GDM1 (cell line): ENCODE results near the gene COL6A2.

Experiments used
- DNase-seq: peaks from one replicate; lab custom pipeline; 2025; lab: John Stamatoyannopoulos, UW

Gene COL6A2

DNA sequence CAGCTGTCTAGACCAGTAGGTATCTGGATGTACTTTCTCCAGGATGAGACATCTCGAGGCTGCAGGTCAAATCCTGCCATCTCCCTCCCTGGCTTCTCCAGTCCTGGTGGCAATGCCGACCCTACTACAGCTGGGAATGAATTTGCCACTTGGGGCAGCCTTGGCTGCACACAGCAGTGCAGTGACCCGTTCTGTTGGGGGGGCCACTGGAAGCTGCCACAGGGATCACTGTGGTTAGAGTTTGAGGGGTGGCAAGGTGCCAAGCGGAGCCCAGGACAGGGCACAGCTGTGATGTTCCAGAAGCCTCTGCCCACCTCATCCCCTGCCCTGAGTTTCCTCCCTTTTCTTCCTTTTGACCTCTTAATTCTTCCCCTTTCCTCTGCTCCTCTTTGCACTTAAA is 17.1 kb downstream of the COL6A2 start:
- no peak for DNase-seq

GRCh38 chr21:46115441-46116188 is 17.7 kb downstream of the COL6A2 start:
- DNase-seq = no peak

GRCh38 chr21:46116189-46116775 is 18.4 kb downstream of the COL6A2 start:
- DNase-seq = no peak

DNA sequence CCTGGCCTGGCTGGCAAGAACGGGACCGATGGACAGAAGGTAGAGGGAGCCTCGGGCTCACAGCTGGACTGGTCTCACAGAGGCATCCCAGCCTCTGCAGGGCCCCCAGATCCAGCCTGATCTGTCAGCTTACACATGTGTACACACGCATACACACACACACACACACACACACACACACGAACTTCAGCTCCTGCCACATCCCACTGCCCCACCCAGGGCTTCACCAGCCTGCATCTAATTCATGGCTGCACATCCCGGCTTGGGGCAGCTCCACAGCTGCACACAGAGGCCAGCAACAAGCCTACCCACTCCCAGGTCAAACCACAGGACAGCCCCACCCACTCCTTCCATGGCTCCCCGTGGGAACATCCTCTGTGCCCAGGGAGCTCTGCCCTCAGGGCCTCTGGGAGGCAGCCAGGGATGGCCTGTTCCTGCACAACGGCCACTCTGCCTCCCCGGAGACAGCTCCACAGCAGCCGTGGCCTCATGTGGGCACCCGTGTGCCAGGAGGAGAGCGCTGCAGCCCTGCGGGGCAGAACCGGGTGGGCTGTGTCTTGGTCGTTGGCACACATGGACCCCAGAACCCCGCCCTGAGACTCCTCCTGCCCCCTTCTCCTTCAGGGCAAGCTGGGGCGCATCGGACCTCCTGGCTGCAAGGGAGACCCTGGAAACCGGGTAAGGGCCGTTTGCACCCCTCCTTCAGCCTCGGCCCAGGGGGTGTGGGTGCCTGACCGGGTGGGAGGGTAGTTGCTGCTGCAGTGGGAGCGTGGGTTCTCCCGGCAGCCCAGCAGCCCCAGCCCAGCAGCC is 19.1 kb downstream of the COL6A2 start:
- DNase-seq = no peak

DNA sequence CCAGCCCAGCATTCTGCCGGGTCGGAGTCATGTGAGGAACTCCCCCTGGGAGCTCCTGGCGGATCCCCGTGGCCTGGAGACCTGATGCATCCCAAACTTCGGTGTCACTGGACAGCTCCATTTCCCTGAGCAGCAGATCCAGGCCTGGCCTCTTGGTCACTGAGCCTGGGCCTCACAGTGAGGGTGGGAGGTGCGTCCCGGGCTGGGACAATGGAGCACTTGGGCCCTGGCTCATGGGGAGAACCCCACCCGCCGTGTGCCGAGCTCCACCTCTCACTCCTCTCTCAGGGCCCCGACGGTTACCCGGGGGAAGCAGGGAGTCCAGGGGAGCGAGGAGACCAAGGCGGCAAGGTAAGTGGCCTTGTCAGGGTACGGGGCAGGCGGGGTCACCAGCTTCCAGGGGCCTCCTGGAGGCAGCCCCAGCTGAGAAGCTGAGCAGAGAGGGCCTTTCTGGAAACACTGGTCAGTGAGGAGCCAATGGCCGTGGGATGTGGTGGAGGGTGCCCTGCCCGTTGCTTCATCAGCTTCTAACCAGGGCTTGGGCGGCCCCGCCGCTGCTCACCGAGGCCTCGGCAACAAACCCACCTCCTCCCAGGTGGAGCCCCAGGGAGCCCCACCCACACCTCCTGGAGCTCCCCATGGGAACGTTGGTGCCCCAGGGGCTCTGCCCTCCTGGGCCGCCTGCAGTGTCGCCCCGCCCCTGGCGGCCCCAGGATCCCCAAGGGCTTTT is 19.8 kb downstream of the COL6A2 start:
- DNase-seq = no peak

GRCh38 chr21:46118316-46119143 is 20.6 kb downstream of the COL6A2 start:
- no peak for DNase-seq

GRCh38 chr21:46119144-46119636 is 21.3 kb downstream of the COL6A2 start:
- no peak for DNase-seq

DNA sequence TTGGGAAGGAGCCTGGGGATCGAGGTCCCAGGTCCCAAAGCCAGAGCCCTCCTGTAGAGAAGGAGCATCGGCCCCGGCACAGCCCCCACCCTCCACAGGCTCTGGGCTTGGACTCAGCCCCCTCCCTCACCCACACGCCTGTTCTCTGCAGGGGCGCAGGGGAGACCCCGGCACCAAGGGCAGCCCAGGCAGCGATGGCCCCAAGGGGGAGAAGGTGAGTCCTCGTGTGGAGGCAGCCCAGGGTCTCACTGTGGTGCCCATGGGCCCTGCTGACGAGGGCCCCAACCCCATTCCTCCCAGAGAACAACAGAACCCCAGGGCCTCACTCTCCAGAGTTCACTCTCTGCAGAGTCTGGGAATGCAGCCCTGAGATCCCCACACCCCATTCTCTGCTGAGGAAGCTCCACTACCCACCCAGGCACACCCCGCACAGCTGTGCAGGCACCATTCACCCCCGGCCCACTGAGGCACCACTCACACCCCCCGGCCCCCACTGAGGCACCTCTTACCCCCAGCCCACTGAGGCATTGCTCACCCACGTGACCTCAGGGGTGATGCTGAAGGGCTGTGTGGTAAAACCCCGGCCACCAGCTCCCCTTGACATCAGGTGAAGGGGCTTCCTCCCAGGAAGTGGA is 21.8 kb downstream of the COL6A2 start:
- no peak for DNase-seq

DNA sequence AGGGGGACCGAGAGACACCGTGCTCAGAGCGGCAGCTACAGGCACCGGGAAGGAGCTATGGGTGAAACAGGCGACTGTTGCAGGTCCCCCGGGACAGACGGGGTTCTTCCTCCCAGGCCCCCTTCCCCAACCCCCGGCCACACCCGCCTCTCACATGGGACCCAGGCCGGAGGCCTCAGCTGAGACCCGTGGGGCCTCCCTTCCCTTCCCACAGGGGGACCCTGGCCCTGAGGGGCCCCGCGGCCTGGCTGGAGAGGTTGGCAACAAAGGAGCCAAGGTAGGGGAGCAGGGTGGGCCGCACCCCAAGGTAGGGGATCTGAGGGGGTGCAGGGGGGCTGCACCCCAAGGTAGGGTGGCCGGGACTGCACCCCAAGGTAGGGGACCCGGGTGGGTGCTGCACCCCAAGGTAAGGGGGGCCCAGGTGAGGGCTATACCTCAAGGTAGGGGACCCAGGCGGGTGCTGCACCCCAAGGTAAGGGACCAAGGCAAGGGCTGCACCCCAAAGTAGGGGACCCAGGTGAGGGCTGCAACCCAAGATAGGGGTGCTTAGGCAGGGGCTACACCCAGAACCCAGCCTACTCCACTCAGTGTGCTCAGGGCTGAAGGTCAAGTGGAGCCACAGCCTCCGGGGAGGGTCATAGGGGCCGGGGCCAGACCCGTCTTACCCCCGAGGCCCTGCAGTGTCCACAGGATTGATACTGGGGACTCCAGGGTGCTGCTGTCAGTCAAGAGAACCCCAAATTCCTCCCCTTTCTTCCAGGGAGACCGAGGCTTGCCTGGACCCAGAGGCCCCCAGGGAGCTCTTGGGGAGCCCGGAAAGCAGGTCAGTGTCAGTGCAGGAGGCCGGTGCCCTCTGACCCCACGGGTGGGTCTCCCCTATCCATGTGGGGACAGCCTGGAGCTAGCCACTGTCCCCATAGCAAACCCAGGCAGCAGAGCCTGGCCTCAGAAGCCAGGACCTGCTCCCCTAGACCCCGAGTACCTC is 22.7 kb downstream of the COL6A2 start:
- no peak for DNase-seq

- no peak for DNase-seq
Measured at GRCh38 chr21:46121286-46122221, 23.6 kb downstream of the COL6A2 start.

DNA sequence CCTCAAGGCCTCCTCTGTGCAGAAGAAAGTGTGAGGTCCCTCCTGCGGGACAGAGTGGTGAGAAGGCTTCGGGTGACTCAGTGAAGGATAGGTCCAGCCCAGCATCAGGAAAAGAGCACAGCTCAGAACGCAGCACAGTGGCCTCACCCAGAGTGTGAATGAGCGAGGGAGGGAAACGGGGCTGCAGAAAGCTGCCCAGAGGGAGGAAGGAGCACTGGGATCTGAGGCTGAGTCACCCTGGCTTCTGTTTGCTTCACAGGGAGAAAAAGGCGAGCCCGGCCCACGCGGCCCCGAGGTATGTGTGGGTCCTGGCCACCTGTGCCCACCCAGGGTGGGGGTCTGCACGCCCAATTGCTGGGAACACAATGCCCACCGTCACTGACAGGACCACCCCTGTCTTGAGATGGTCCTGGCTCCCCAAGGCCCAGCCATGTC is 24.3 kb downstream of the COL6A2 start:
- DNase-seq = no peak

- no peak for DNase-seq
Measured at GRCh38 chr21:46122758-46123683, 25.1 kb downstream of the COL6A2 start.

DNA sequence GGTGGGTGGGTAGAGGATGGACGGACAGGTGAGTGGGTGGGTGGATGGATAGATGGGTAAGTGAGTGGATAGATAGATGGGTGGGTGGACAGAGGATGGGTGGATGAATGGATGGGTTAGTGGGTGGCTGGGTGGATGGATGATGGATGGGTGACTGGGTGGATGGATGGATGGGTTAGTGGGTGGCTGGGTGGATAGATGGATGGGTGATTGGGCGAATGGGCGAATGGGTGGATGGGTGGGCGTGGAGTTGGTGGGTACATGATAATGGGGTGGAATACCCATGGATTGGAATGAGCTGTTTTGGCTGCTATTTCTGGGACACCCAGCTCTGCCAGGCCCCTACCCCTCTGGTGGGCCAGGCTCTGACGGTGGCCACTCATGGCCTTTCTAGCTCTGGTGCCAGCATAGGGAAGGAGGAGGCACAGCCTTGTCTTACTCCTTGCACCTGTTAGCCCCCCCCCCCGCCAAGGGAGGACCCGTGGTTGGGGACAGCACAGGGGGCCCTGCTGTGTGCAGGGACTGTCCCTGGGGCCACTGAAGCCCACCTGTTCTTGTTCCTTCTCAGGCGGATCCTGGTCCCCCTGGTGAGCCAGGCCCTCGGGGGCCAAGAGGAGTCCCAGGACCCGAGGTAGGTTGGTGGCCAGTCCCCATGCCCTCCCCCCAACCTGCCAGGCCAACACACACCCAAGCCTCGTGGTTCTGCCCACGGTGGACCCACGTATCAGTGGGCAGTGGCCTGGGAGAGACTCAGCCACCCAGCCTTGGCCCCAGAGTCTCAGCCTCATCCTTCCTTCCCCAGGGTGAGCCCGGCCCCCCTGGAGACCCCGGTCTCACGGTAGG is 26.4 kb downstream of the COL6A2 start:
- no peak for DNase-seq

DNA sequence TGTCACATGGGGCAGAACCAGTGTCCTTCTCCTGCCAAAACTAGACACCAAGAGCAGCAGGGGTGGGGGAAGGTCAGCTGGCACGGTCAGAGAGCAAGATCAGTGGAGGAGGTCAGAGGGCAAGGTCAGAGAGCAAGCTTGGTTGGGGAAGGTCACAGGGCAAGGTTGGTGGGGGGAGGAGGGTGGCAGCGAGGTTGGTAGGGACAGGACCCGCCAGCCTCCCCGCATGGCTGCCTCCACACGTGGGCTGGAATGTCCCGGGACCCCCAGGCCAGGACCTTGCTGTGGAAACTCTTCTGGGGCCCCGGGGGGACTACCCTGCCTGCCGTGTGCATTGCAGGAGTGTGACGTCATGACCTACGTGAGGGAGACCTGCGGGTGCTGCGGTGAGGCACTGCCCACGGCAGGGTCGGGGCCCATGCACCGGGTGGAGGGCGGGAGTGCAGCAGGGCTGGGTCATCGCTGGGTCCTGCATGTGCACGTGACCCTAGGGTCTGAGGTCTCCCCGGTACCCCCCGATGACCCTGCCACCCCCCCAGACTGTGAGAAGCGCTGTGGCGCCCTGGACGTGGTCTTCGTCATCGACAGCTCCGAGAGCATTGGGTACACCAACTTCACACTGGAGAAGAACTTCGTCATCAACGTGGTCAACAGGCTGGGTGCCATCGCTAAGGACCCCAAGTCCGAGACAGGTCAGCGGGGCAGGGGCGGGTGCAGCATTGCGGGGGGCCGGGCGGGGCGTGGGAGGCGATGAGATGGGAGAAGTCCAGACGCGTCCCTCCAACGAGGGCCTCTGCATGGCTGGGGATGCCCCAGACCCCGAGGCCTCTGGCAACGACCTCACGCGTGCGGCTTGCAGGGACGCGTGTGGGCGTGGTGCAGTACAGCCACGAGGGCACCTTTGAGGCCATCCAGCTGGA is 27.3 kb downstream of the COL6A2 start:
- DNase-seq = no peak

DNA sequence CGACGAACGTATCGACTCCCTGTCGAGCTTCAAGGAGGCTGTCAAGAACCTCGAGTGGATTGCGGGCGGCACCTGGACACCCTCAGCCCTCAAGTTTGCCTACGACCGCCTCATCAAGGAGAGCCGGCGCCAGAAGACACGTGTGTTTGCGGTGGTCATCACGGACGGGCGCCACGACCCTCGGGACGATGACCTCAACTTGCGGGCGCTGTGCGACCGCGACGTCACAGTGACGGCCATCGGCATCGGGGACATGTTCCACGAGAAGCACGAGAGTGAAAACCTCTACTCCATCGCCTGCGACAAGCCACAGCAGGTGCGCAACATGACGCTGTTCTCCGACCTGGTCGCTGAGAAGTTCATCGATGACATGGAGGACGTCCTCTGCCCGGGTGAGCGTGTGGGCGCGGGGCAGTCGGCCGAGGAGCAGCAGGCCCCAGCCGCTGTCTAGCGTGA is 28.0 kb downstream of the COL6A2 start:
- no peak for DNase-seq
